Naive thymus-derived CD8-positive, alpha-beta T cell (primary cell): ENCODE measurements around the gene GOSR1. TPM values are rescaled to one million over a fixed set of nuclear protein-coding genes. Genes with fewer than 3 reads are reported as not detected.
A peak's percentile ranks its signal among the peaks of the same experiment; 100 is the strongest.
"Not testable (repeated sequence)": the region's sequence is repeated elsewhere in the genome, so short reads cannot be mapped to it uniquely, and the experiment has no call there.

ENCODE experiments used
- ATAC-seq, 2 donors: fragments of 150-1000 bp; cut with Tn5 transposase in 1 of 2; sonication (Bioruptor Pico), chemical (Tn5 transposase) in 1 of 2; 1 replicate in 1 of 2; 2 replicates in 1 of 2; pipeline ENCODE4 v1.10.0; 2021; ENCODE audit warnings: mild to moderate bottlenecking in 2 of 2, moderate library complexity in 2 of 2
- POLR2A ChIA-PET: fragments of 350-600 bp; sonication (Branson Sonifier 250); formaldehyde crosslinking; loops from one replicate; lab custom pipeline; 2021; ENCODE audit warnings: antibody characterized with exemption; lab: Charles Lee
- DNase-seq, 10 donors: peaks; one replicate each; pipeline versions ENCODE4 v3.0.0 to v3.0.0-alpha.2; 2020 to 2022
- H3K27ac Mint-ChIP-seq, 10 donors: one replicate each; pipeline ENCODE4 v1.8.0; 2020 to 2022; ENCODE audit warnings: mild to moderate bottlenecking in 10 of 10, mixed read lengths in 10 of 10, moderate library complexity in 4 of 10, inconsistent platforms in 1 of 10
- H3K27me3 Mint-ChIP-seq, 5 donors: one replicate each; pipeline ENCODE4 v1.8.0; 2021 to 2022; ENCODE audit warnings: mixed read lengths in 5 of 5
- H3K36me3 Mint-ChIP-seq, 3 donors: one replicate each; pipeline ENCODE4 v1.8.0; 2020 to 2022; ENCODE audit warnings: mixed read lengths in 3 of 3, mild to moderate bottlenecking in 2 of 3, inconsistent platforms in 1 of 3
- H3K4me1 Mint-ChIP-seq, 4 donors: one replicate each; pipeline ENCODE4 v1.8.0; 2021 to 2022; ENCODE audit warnings: mixed read lengths in 4 of 4
- H3K4me3 Mint-ChIP-seq, 10 donors: one replicate each; pipeline ENCODE4 v1.8.0; 2020 to 2022; ENCODE audit warnings: mild to moderate bottlenecking in 10 of 10, mixed read lengths in 10 of 10, moderate library complexity in 6 of 10, inconsistent platforms in 1 of 10
- H3K9me3 Mint-ChIP-seq, 9 donors: one replicate each; pipeline ENCODE4 v1.8.0; 2020 to 2022; ENCODE audit warnings: mixed read lengths in 9 of 9, mild to moderate bottlenecking in 3 of 9, inconsistent platforms in 1 of 9, moderate library complexity in 1 of 9
- polyA plus RNA-seq, 3 donors: library from polyadenylated mRNA; unstranded; fragments of 300-500 nt; fragmentation: Illumina TruSeq; gene quantifications; one replicate each; pipeline ENCODE4 v1.2.3, GENCODE V29; 2021
- total RNA-seq, 8 experiments: library from RNA in 2 of 8; stranded (reverse) in 2 of 8; gene quantifications; one replicate each; pipeline ENCODE4 v1.2.3 and lab custom pipeline; 2021 to 2026

GOSR1 gene
- total and polyA plus RNA-seq, 5 experiments from 2014 or later: 48.0 to 74.0 (median 64.3) TPM

DNA sequence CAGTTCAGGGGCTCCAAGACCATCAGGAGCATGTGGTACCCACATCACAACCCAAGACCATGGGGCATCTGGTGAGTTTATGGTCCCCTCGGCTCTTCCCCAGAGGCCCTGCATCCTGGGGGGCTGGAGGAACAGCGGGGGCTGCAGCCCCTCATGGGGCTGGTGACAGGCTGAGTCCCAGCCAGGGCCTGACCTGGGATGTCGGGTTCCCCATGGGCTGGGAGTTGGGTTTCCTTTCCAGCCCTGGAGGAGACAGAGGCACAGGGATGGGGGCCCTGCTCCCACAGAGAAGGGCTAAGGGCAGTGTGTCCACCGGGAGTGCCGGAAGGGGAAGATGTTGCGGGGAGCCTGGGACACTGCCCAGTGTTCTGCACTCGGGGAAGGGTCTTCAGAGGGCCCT, 82.4 kb downstream of the GOSR1 start:
- POLR2A ChIA-PET: no interaction called here
- Mint-ChIP-seq H3K27me3 (no peaks in the 10 kb centered on the region), H3K4me1 (peaks cover 0 to 1% (median 0%) of the 10 kb centered on the region in 4 donors), H3K9me3 (peaks cover 0 to 1% (median 0%) of the 10 kb centered on the region in 9 donors), H3K4me3 (no peak overlapping the region), H3K27ac (peak overlapping the region in 1 of 10 donors; percentile 79), H3K36me3 (no peaks in the 10 kb centered on the region)
- ATAC-seq (no peak), DNase-seq (no peak)

DNA sequence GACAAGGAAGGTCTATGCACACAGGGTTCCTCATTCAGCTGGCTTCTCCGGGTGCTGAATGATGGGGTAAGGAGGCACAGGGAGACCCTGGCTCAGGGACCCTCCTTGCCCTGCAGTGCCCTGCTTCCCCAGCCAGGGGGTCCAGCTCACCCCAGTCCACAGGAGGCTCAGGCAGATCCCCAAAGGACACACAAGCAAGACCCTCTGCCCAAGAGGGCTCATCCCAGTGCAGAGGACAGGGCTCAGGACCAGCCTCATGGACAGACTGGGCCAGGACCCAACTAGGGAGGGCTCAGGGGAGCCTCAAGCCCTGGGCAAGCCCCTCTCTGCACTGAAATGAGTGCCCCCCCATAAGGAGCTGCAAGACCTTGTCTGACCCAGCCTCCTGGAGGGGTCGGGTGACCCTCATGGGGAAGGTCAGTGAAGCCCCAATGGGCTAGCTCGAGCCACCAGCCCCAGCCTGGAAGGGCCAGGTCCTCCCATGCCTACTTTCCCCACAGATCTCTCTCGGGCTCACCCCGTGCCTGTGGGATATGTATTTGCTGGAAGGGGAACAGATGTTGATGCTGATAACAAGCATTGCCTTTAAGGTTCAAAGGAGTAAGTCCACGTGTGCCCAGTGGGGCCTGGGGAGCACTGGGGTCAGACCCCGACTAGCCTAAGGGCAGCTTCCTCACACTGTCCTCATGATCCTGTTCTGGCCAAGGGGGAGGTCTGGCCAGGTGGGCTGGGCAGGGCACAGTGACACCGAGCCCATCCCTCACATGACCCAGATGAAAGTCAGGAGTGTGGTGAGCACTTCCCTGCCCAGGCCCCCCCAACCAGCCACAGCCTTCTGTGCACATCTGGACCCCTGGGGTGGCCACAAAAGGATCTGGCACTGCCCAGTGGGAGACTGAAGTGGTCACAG, 83.2 kb downstream of the GOSR1 start:
- DNase-seq, ATAC-seq, POLR2A ChIA-PET, H3K36me3 Mint-ChIP-seq, H3K9me3 Mint-ChIP-seq, H3K4me3 Mint-ChIP-seq, H3K27me3 Mint-ChIP-seq, H3K27ac Mint-ChIP-seq, H3K4me1 Mint-ChIP-seq: not testable (repeated sequence)

DNA sequence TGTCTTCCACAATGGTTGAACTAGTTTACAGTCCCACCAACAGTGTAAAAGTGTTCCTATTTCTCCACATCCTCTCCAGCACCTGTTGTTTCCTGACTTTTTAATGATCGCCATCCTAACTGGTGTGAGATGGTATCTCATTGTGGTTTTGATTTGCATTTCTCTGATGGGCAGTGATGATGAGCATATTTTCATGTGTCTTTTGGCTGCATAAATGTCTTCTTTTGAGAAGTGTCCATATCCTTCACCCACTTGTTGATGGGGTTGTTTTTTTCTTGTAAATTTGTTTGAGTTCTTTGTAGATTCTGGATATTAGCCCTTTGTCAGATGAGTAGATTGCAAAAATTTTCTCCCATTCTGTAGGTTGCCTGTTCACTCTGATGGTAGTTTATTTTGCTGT, 84.6 kb downstream of the GOSR1 start:
- H3K4me1 Mint-ChIP-seq, H3K27ac Mint-ChIP-seq, POLR2A ChIA-PET, DNase-seq, H3K9me3 Mint-ChIP-seq, H3K27me3 Mint-ChIP-seq, H3K36me3 Mint-ChIP-seq, H3K4me3 Mint-ChIP-seq, ATAC-seq: not testable (repeated sequence)

DNA sequence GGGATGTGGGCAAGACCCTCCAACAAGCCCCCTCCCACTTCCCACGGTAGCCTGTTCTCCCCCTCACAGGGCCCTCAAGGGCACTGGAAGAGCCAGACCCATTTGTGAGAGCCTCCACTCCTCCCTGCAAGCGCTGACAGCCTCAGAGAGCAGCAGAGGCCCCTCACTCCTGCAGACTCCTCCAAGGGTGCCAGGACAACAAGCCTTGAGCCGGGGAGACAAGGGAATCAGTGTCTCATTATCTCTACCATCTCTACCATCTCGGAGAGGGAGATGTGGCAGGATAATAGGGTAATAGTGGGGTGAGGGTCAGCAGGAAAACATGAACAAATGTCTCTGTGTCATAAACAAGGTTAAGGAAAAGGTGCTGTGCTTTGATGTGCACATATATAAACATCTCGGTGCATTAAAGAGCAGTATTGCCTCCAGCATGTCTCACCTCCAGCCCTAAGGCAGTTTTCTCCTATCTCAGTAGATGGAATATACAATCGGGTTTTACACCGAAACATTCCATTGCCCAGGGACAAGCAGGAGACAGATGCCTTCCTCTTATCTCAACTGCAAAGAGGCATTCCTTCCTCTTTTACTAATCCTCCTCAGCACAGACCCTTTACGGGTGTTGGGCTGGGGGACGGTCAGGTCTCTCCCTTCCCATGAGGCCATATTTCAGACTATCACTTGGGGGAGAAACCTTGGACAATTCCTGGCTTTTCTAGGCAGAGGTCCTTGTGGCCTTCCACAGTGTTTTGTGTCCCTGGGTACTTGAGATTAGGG, 86.1 kb downstream of the GOSR1 start:
- ATAC-seq, H3K9me3 Mint-ChIP-seq, H3K27ac Mint-ChIP-seq, H3K36me3 Mint-ChIP-seq, POLR2A ChIA-PET, H3K4me1 Mint-ChIP-seq, H3K4me3 Mint-ChIP-seq, DNase-seq: not testable (repeated sequence)
- peaks cover 0 to 22% (median 3%) of the 10 kb centered on the region in 5 donors for H3K27me3 Mint-ChIP-seq

DNA sequence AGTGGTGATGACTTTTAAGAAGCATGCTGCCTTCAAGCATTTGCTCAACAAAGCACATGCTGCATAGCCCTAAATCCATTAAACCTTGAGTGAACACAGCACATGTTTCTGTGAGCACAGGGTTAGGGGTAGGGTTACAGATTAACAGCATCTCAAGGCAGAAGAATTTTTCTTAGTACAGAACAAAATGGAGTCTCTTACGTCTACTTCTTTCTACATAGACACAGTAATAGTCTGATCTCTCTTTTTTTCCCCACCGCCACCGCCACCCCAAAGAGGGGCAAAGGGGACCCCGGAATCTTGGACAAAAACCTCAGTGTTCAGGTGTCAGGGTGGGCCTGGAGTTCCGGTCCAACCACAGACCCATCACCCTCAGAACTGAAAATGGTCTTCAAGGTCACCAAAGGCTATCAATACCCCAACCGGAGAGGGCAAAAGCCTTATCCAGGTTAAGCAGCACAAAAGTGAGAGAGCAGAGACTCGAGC, 86.7 kb downstream of the GOSR1 start:
- H3K4me3 Mint-ChIP-seq, H3K4me1 Mint-ChIP-seq, H3K9me3 Mint-ChIP-seq, ATAC-seq, POLR2A ChIA-PET, H3K36me3 Mint-ChIP-seq, DNase-seq, H3K27ac Mint-ChIP-seq: not testable (repeated sequence)
- peaks cover 2 to 22% (median 4%) of the 10 kb centered on the region in 5 donors for H3K27me3 Mint-ChIP-seq

DNA sequence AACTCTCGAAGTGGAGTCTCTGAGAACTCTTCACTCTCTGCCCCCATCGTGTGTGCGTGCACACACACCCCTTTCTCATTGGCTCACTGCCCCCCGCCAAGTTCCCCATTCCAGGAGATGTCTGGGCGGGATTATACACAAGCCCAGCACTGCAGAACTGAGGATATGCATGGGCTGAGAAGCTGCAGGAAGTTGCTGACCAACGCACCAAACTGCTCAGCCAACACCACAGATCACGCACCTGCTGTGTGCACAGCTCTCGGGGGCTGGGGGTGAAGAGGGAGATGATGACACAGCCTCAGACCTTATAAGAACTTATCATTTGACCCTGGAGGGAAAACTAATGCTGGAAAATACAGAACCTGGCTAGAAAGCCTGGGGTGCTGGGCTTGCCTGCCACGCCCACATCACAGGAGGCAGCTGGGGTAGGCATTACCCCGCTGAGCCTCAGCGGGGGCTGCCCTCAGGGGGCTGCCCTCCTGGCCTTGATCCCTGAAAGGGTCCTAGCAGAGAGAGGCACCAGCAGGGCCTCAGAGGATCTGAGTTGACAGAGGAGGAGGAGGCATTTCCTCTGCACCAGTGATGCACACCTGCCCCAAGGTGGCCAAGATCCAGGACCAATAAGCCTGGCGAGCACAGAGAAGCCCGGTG, 87.3 kb downstream of the GOSR1 start:
- DNase-seq: peak in 1 of 10 donors; percentile 11
- H3K4me1 Mint-ChIP-seq, POLR2A ChIA-PET, H3K4me3 Mint-ChIP-seq, H3K9me3 Mint-ChIP-seq, H3K36me3 Mint-ChIP-seq, ATAC-seq: not testable (repeated sequence)
- Mint-ChIP-seq H3K27me3 (peaks cover 2 to 22% (median 4%) of the 10 kb centered on the region in 5 donors), H3K27ac (peak overlapping the region in 1 of 10 donors; percentile 38)

DNA sequence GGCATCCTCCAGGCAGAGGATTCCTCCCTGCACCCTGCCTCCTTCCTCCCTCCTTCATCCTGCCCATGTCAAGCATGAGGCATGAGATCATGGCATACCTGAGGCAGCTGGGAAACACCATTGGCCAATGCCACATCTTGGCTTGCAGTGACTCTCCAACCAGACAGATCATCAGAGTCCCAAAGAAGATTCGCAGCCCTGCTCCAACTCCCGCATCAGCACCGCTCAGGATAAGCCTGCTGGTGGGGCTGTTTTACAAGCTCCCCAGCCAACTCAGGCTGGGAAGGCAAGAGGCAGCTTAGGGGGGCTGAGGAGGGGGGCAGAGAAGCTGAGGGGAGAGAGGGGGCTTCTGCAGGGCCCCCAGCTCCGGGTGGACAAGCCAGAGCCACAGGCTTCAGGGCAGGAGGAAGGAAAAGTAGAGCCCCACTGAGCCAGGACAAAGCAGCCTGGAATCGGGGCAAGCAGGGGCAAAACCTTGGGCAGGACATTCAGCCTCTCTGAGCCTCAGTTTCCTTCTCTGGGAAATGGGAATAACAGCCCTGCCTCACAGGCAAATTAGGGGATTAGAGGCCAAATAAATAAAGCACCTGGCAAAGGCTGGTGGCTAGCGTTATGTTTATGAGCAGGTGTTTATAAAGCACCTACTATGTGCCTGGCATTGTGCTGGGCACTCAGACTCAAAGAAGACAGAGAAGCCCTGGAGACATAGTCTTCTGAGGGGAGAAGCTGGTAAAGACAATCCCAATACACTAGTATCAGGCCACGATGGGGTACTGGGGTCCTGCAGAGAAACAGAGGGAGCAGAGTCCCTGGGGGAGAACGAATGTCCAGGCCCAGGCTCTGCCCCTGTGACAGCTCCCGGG, 88.1 kb downstream of the GOSR1 start:
- POLR2A ChIA-PET: no interaction called here
- H3K27me3 Mint-ChIP-seq: peaks cover 2 to 22% (median 4%) of the 10 kb centered on the region in 5 donors
- peak in 1 of 10 donors; percentile 6 for DNase-seq
- H3K36me3 Mint-ChIP-seq: no peaks in the 10 kb centered on the region
- ATAC-seq: no peak
- peak overlapping the region in 1 of 10 donors; percentile 44 for H3K27ac Mint-ChIP-seq
- H3K4me3 Mint-ChIP-seq: no peak overlapping the region
- no peaks in the 10 kb centered on the region for H3K4me1 Mint-ChIP-seq
- peaks cover 0 to 1% (median 0%) of the 10 kb centered on the region in 9 donors for H3K9me3 Mint-ChIP-seq

DNA sequence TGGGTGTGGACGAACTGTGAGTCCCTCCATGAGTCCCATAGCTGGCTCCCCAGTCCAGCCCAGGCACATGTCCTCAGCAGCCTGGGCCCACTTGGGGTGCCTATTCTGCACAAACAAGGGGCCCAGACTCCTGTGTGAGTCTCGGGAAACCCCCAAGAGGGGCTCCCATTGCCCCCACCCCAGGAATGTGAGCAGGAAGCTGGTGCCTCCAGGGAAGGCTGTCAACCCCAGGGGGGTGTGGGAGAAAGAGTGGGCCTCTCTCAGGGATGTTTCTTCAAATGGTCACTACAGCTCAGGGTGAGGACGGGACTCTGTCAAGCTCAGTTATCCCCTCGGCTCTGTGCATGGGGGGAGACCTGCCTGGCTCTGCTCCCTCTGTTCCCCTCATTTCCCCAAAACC, 88.9 kb downstream of the GOSR1 start:
- DNase-seq, ATAC-seq, H3K36me3 Mint-ChIP-seq, H3K4me1 Mint-ChIP-seq, POLR2A ChIA-PET, H3K9me3 Mint-ChIP-seq, H3K27ac Mint-ChIP-seq, H3K4me3 Mint-ChIP-seq: not testable (repeated sequence)
- H3K27me3 Mint-ChIP-seq: peaks cover 2 to 22% (median 4%) of the 10 kb centered on the region in 5 donors

DNA sequence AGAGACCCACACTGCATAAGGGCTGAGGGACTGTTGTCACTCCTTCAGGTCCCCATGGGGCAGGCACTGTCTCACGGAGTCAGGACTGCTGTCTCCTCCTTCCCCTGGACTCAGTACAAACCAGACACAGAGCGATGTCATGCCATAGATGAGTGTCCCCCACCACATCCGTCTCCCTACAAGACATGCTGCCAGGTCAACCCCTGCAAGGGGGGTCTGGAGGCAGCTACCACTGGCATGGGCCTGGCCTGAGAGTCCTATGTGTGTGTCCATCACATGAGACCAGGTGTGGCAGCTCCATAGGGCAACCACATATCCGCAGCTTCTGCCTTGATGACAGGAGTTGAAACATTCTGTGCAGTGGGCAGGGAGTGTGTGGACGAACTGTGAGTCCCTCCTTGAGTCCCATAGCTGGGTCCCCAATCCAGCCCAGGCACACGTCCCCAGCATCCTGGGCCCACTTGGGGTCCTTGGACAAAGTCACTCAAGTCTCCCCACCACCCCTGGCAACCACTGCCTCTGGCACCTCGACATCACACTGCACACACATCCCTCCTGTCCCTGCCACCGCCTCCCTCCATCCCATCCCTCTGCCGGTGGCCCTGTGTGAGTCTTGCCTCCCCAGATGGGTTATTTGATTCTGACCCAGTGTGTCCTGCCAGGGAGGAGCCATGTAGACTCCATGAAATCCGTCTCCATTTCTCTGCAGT, 89.5 kb downstream of the GOSR1 start:
- peaks cover 2 to 22% (median 4%) of the 10 kb centered on the region in 5 donors for H3K27me3 Mint-ChIP-seq
- ATAC-seq, H3K4me1 Mint-ChIP-seq, H3K36me3 Mint-ChIP-seq, DNase-seq, H3K27ac Mint-ChIP-seq, H3K9me3 Mint-ChIP-seq, H3K4me3 Mint-ChIP-seq, POLR2A ChIA-PET: not testable (repeated sequence)

DNA sequence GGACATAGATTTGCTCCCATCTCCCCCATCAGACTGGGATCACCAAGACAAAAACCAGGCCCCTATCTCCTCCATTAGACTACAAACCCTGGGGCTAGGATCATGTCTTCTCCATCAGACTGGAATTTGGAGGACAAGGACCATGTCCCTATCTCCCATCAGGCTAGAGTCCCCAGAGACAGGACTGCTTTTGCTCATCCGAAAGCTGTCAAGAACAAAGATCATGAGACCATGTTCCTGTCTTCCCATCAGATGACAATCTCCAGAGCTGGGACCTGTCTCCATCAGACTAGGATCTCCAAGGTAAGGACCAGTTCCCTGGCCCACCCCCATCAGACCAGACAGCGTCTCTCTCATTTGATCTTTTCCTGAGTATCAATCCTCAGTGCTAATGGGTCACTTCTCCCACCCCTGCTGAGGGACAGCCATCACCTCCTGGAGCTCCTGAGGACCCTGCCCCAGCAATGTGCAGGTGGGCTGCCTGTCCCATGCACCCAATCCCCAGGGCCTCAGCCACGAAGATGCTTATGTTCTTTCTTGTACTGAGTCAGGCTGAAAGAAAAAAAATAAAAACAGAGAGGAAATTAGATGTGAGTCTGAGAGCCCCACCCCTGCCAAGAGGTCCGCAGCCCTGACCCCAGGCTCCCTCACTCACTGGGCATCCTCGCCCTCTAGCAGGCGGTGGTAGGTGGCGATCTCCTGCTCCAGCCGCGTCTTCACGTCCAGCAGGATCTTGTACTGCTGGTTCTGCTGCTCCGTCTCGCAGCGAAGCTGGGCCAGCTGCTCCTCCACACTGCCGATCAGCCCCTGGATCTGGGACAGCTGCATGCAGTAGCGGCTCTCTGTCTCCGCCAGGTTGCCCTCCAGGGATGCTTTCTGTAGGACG, 90.3 kb downstream of the GOSR1 start:
- H3K4me3 Mint-ChIP-seq: no peak overlapping the region
- no peaks in the 10 kb centered on the region for H3K4me1 Mint-ChIP-seq
- peaks cover 0 to 1% (median 0%) of the 10 kb centered on the region in 9 donors for H3K9me3 Mint-ChIP-seq
- DNase-seq (no peak), ATAC-seq (no peak)
- no peak overlapping the region for H3K27ac Mint-ChIP-seq
- peaks cover 2 to 22% (median 4%) of the 10 kb centered on the region in 5 donors for H3K27me3 Mint-ChIP-seq
- POLR2A ChIA-PET: no interaction called here
- H3K36me3 Mint-ChIP-seq: no peaks in the 10 kb centered on the region

DNA sequence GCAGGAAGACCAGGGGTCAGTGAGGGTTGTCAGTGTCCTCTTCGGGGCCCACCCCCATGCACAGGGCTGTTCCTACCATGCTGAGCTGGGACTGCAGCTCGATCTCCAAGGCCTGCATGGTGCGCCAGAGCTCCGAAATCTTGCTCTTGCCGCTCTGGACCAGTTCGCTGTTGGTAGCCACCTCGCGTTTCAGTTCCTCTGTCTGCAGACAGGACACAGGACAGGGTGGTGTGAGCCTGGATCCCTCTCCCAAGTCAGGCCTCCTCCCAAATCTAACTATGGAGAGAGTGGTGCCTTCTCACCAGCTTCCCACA, 90.9 kb downstream of the GOSR1 start:
- DNase-seq: no peak
- POLR2A ChIA-PET: interaction anchor here (0.5 kb wide), 1 partner anchor 273 kb away, joined by 3 read pairs; no protein-coding TSS in a partner anchor
- Mint-ChIP-seq H3K4me3 (no peak overlapping the region), H3K9me3 (peaks cover 0 to 1% (median 0%) of the 10 kb centered on the region in 9 donors), H3K4me1 (no peaks in the 10 kb centered on the region), H3K27me3 (peaks cover 2 to 26% (median 4%) of the 10 kb centered on the region in 5 donors), H3K36me3 (no peaks in the 10 kb centered on the region), H3K27ac (no peak overlapping the region)
- ATAC-seq: no peak
